ENCODE data around the gene WDR46. TPM values are rescaled to one million over a fixed set of nuclear protein-coding genes. Genes with fewer than 3 reads are reported as not detected.
A peak's percentile ranks its signal among the peaks of the same experiment; 100 is the strongest.
"Not testable (repeated sequence)": the region's sequence is repeated elsewhere in the genome, so short reads cannot be mapped to it uniquely, and the experiment has no call there.

WDR46 gene
- total RNA-seq, 2 donors from 2014 or later, result 51.2 to 98.7 TPM

GRCh38 chr6:33286946-33287914, 1.8 kb downstream of the WDR46 start:
- no peaks in the 10 kb centered on the region for H3K27me3 Mint-ChIP-seq
- H3K4me3 Mint-ChIP-seq, result peak overlapping the region; percentile 84
- ATAC-seq (replicated peaks), result no peak
- peaks cover 27% of the 10 kb centered on the region for H3K4me1 Mint-ChIP-seq
- peaks cover 97% of the 10 kb centered on the region for H3K36me3 Mint-ChIP-seq (ENCODE audit: low read depth)
- no peak overlapping the region for H3K27ac Mint-ChIP-seq
- no peaks in the 10 kb centered on the region for H3K9me3 Mint-ChIP-seq

- ATAC-seq (replicated peaks); H3K9me3 Mint-ChIP-seq; H3K4me3 Mint-ChIP-seq; H3K27ac Mint-ChIP-seq; H3K27me3 Mint-ChIP-seq: not testable (repeated sequence)
- peaks cover 91% of the 10 kb centered on the region for H3K36me3 Mint-ChIP-seq (ENCODE audit: low read depth)
- peaks cover 16% of the 10 kb centered on the region for H3K4me1 Mint-ChIP-seq
Observed at GRCh38 chr6:33285214-33285613, 3.8 kb downstream of the WDR46 start.

- no peak overlapping the region for H3K4me3 Mint-ChIP-seq
- no peaks in the 10 kb centered on the region for H3K9me3 Mint-ChIP-seq
- ATAC-seq (replicated peaks), result no peak
- H3K36me3 Mint-ChIP-seq (ENCODE audit: low read depth), result peaks cover 76% of the 10 kb centered on the region
- peak overlapping the region; percentile 30 for H3K27ac Mint-ChIP-seq
- peaks cover 11% of the 10 kb centered on the region for H3K4me1 Mint-ChIP-seq
- no peaks in the 10 kb centered on the region for H3K27me3 Mint-ChIP-seq
Observed at GRCh38 chr6:33280539-33280938, 8.5 kb downstream of the WDR46 start.

- Mint-ChIP-seq H3K9me3 (no peaks in the 10 kb centered on the region), H3K4me1 (peaks cover 12% of the 10 kb centered on the region), H3K36me3 (ENCODE audit: low read depth) (peaks cover 76% of the 10 kb centered on the region), H3K27me3 (no peaks in the 10 kb centered on the region), H3K4me3 (no peak overlapping the region), H3K27ac (no peak overlapping the region)
- no peak for ATAC-seq (replicated peaks)
Observed at GRCh38 chr6:33279971-33280511, 9.0 kb downstream of the WDR46 start.

- Mint-ChIP-seq H3K36me3 (ENCODE audit: low read depth) (peaks cover 76% of the 10 kb centered on the region), H3K4me3 (no peak overlapping the region), H3K4me1 (peaks cover 18% of the 10 kb centered on the region), H3K27me3 (no peaks in the 10 kb centered on the region), H3K27ac (no peak overlapping the region), H3K9me3 (no peaks in the 10 kb centered on the region)
- no peak for ATAC-seq (replicated peaks)
Observed at GRCh38 chr6:33279257-33279695, 9.8 kb downstream of the WDR46 start.

- Mint-ChIP-seq H3K27ac (no peak overlapping the region), H3K36me3 (ENCODE audit: low read depth) (peaks cover 76% of the 10 kb centered on the region), H3K9me3 (no peaks in the 10 kb centered on the region)
Observed at GRCh38 chr6:33278810-33279209, 10.2 kb downstream of the WDR46 start.

GRCh38 chr6:33278392-33278741, 10.7 kb downstream of the WDR46 start:
- no peak for ATAC-seq (replicated peaks)
- H3K4me3 Mint-ChIP-seq, result no peak overlapping the region
- H3K9me3 Mint-ChIP-seq, result no peaks in the 10 kb centered on the region
- no peak overlapping the region for H3K27ac Mint-ChIP-seq
- H3K4me1 Mint-ChIP-seq, result peaks cover 21% of the 10 kb centered on the region
- no peaks in the 10 kb centered on the region for H3K27me3 Mint-ChIP-seq
- peaks cover 76% of the 10 kb centered on the region for H3K36me3 Mint-ChIP-seq (ENCODE audit: low read depth)

More at GRCh38 chr6:33278810-33279209, 10.2 kb downstream of the WDR46 start:
- no peak for ATAC-seq (replicated peaks)
- no peak overlapping the region for H3K4me3 Mint-ChIP-seq
- H3K4me1 Mint-ChIP-seq, result peaks cover 19% of the 10 kb centered on the region
- no peaks in the 10 kb centered on the region for H3K27me3 Mint-ChIP-seq

GRCh38 chr6:33277663-33278391, 11.2 kb downstream of the WDR46 start:
- Mint-ChIP-seq H3K4me1 (peaks cover 26% of the 10 kb centered on the region), H3K27me3 (no peaks in the 10 kb centered on the region), H3K27ac (peak overlapping the region; percentile 83), H3K9me3 (no peaks in the 10 kb centered on the region), H3K36me3 (ENCODE audit: low read depth) (peaks cover 76% of the 10 kb centered on the region), H3K4me3 (peak overlapping the region; percentile 88)
- ATAC-seq (replicated peaks), result no peak

GRCh38 chr6:33276864-33277662, 12.0 kb downstream of the WDR46 start, which contains the start of gene B3GALT4:
Gene B3GALT4 (plus strand): TSS chr6:33277123. CDS start chr6:33277420, 297 bp downstream.
- peak within 1 kb of the TSS; percentile 96 for H3K27ac Mint-ChIP-seq
- peak; percentile 79 for ATAC-seq (replicated peaks)
- peaks cover 76% of the 10 kb centered on the region for H3K36me3 Mint-ChIP-seq (ENCODE audit: low read depth)
- H3K27me3 Mint-ChIP-seq, result no peaks in the 10 kb centered on the region
- H3K9me3 Mint-ChIP-seq, result no peaks in the 10 kb centered on the region
- peaks cover 26% of the 10 kb centered on the region for H3K4me1 Mint-ChIP-seq
- peak within 1 kb of the TSS; percentile 88 for H3K4me3 Mint-ChIP-seq

- Mint-ChIP-seq H3K36me3 (ENCODE audit: low read depth) (peaks cover 79% of the 10 kb centered on the region), H3K27me3 (no peaks in the 10 kb centered on the region), H3K4me3 (peak overlapping the region; percentile 88), H3K27ac (peak overlapping the region; percentile 96), H3K4me1 (peaks cover 26% of the 10 kb centered on the region), H3K9me3 (no peaks in the 10 kb centered on the region)
- no peak for ATAC-seq (replicated peaks)
Observed at GRCh38 chr6:33276581-33276863, 12.5 kb downstream of the WDR46 start.

GRCh38 chr6:33275795-33276580, 13.1 kb downstream of the WDR46 start:
- ATAC-seq (replicated peaks); H3K27me3 Mint-ChIP-seq; H3K9me3 Mint-ChIP-seq: not testable (repeated sequence)
- peak overlapping the region; percentile 88 for H3K4me3 Mint-ChIP-seq
- H3K4me1 Mint-ChIP-seq, result peaks cover 26% of the 10 kb centered on the region
- peaks cover 80% of the 10 kb centered on the region for H3K36me3 Mint-ChIP-seq (ENCODE audit: low read depth)
- peak overlapping the region; percentile 96 for H3K27ac Mint-ChIP-seq

GRCh38 chr6:33273924-33274902, 14.8 kb downstream of the WDR46 start:
- H3K36me3 Mint-ChIP-seq (ENCODE audit: low read depth), result peaks cover 84% of the 10 kb centered on the region
- H3K27me3 Mint-ChIP-seq, result no peaks in the 10 kb centered on the region
- H3K27ac Mint-ChIP-seq, result peak overlapping the region; percentile 96
- ATAC-seq (replicated peaks), result no peak
- H3K9me3 Mint-ChIP-seq, result no peaks in the 10 kb centered on the region
- H3K4me3 Mint-ChIP-seq, result peak overlapping the region; percentile 88
- peaks cover 39% of the 10 kb centered on the region for H3K4me1 Mint-ChIP-seq

All from activated T-helper 17 cell treated with anti-CD3 and anti-CD28 coated beads, Interleukin-2, amount 50 U/mL, for 72 hours (primary cell).